Small intestine (tissue), 7 donors: Measurements from ENCODE around the gene TOR1AIP2. TPM values are rescaled to one million over a fixed set of nuclear protein-coding genes. Genes with fewer than 3 reads are reported as not detected.

Experiments used
- DNase-seq, 2 donors: peaks; one replicate each; pipeline versions ENCODE4 v3.0.0 to v3.0.0-alpha.2; 2013
- FAIRE-seq: peaks from 2 replicates; lab custom pipeline; 2012; peaks lifted over from hg19 to GRCh38; lab: Jason Lieb, UNC
- H3K27ac ChIP-seq, 3 donors: one replicate each; pipeline ENCODE4 v1.5.1; 2013; ENCODE audit warnings: low read length in 2 of 3, mild to moderate bottlenecking in 2 of 3, control low read depth in 1 of 3, inconsistent platforms in 1 of 3, low read depth in 1 of 3, moderate library complexity in 1 of 3
- H3K27me3 ChIP-seq, 3 donors: one replicate each; pipeline ENCODE4 v1.6.1; 2013; ENCODE audit warnings: low read length in 3 of 3, inconsistent platforms in 1 of 3; ENCODE audit not compliant: control insufficient read depth in 3 of 3, insufficient read depth in 3 of 3
- H3K36me3 ChIP-seq, 3 donors: one replicate each; pipeline ENCODE4 v1.6.1; 2013; ENCODE audit warnings: low read length in 3 of 3, inconsistent platforms in 1 of 3, low read depth in 1 of 3, mild to moderate bottlenecking in 1 of 3, moderate library complexity in 1 of 3; ENCODE audit not compliant: control insufficient read depth in 3 of 3, insufficient read depth in 2 of 3
- H3K4me1 ChIP-seq, 3 donors: one replicate each; pipeline ENCODE4 v1.6.1; 2013; ENCODE audit warnings: low read length in 2 of 3, inconsistent platforms in 1 of 3, low read depth in 1 of 3, mild to moderate bottlenecking in 1 of 3, moderate library complexity in 1 of 3; ENCODE audit not compliant: control insufficient read depth in 3 of 3, insufficient read depth in 2 of 3
- H3K4me3 ChIP-seq, 3 donors: one replicate each; pipeline ENCODE4 v1.5.1; 2013; ENCODE audit warnings: low read length in 3 of 3, control low read depth in 1 of 3, inconsistent platforms in 1 of 3, low read depth in 1 of 3, mild to moderate bottlenecking in 1 of 3, moderate library complexity in 1 of 3
- H3K9me3 ChIP-seq, 2 donors: one replicate each; pipeline ENCODE4 v1.6.1; 2013; ENCODE audit warnings: low read depth in 1 of 2, low read length in 1 of 2; ENCODE audit not compliant: control insufficient read depth in 2 of 2, insufficient read depth in 1 of 2
- WGBS, 3 donors: extraction: QIAGEN DNeasy Blood & Tissue Kit; methylation state at CpG; one replicate each; pipeline ENCODE4 v1.1.7; 2013; 5-methylcytosine and 5-hydroxymethylcytosine counted together
- polyA plus RNA-seq, 4 donors: library from polyadenylated mRNA; stranded (reverse) in 3 of 4; unstranded in 1 of 4; fragments of 200-250 nt in 3 of 4; fragments of 120-200 nt in 1 of 4; gene quantifications; one replicate each; pipeline versions ENCODE4 v1.2.1 to v1.2.3, GENCODE V29; 2013
- donor health status: healthy with polysubstance abuse.
- donor health status: control.
- donor health status: control.
- donor health status: Bipolar disorder and iron deficiency.
- donor health status: healthy.

TOR1AIP2 gene
- polyA plus RNA-seq, 4 donors, result 13.3 to 73.5 (median 20.9) TPM

- no peak for DNase-seq
- Histone ChIP-seq H3K27me3 (no peaks in the 10 kb centered on the region), H3K27ac (no peak overlapping the region), H3K4me3 (no peak overlapping the region), H3K36me3 (no peaks in the 10 kb centered on the region), H3K9me3 (no peaks in the 10 kb centered on the region), H3K4me1 (peaks cover 0 to 31% (median 2%) of the 10 kb centered on the region in 3 donors)
- 72 to 81% (median 74%) methylated on average over 36 to 37 of the region's 37 CpGs for WGBS, 3 donors
- no peak for FAIRE-seq
These were observed 64.9 kb downstream of the TOR1AIP2 start for GRCh38 chr1:179812501-179813292.

- WGBS, 3 donors, result 86 to 89% (median 89%) methylated on average over 7 of the region's 7 CpGs
- H3K36me3 ChIP-seq, result no peaks in the 10 kb centered on the region
- peaks cover 0 to 30% (median 2%) of the 10 kb centered on the region in 3 donors for H3K4me1 ChIP-seq
- DNase-seq (no peak), FAIRE-seq (no peak)
- no peak overlapping the region for H3K4me3 ChIP-seq
- no peaks in the 10 kb centered on the region for H3K27me3 ChIP-seq
- H3K27ac ChIP-seq, result no peak overlapping the region
- H3K9me3 ChIP-seq, result no peaks in the 10 kb centered on the region
These were observed 67.3 kb downstream of the TOR1AIP2 start for GRCh38 chr1:179810367-179810715.

DNA sequence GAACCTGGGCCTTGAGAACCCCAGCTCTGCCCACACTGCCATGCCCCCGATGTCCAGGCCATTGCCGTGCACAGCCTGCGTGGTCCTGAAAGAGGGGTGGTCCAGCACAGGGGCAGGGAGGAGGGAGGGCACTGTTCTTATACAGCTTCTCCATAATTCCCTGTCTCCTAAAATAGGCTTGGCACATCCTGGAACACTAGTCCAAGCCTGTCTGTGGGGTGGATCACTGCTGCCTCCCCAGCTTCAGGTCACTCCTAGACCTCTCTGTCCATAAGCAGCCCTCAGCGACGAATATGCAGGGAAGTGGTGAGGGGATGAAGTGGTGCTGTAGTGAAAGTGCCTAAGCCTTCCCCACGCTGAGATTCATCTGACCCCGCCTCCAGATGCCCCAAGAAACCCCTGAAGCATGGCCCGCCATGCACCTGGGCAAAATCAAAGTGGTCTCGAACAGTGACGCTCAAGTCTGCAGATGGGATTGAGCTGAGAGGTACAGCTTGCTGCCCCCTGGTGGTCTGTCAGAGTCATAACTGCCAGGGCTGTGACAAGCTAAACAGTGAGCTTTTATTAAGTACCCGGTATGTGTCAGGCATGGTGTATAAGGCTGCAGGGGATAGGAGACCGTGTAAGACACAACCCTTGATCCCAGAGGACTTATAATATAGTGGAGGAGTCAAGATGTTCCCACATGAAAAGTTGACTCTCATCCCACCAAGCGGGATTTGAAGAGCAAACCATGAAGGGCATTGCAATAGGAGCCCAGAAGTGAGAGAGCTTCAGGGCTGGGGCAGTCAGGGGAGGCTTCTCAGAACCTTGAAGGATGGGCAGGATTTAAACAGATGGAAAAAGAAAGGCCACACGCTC lies 67.9 kb downstream of the TOR1AIP2 start:
- Histone ChIP-seq H3K4me1 (peaks cover 0 to 27% (median 0%) of the 10 kb centered on the region in 3 donors), H3K9me3 (no peaks in the 10 kb centered on the region), H3K36me3 (no peaks in the 10 kb centered on the region), H3K4me3 (no peak overlapping the region), H3K27ac (no peak overlapping the region), H3K27me3 (no peaks in the 10 kb centered on the region)
- DNase-seq, result peak; percentile 68 to 81
- WGBS, 3 donors, result 42 to 45% (median 43%) methylated on average over 14 of the region's 14 CpGs
- no peak for FAIRE-seq

- no peaks in the 10 kb centered on the region for H3K36me3 ChIP-seq
- WGBS, 3 donors, result 83 to 92% (median 84%) methylated on average over 1 of the region's 1 CpG
These were observed 69.1 kb downstream of the TOR1AIP2 start for GRCh38 chr1:179808503-179808902.

DNA sequence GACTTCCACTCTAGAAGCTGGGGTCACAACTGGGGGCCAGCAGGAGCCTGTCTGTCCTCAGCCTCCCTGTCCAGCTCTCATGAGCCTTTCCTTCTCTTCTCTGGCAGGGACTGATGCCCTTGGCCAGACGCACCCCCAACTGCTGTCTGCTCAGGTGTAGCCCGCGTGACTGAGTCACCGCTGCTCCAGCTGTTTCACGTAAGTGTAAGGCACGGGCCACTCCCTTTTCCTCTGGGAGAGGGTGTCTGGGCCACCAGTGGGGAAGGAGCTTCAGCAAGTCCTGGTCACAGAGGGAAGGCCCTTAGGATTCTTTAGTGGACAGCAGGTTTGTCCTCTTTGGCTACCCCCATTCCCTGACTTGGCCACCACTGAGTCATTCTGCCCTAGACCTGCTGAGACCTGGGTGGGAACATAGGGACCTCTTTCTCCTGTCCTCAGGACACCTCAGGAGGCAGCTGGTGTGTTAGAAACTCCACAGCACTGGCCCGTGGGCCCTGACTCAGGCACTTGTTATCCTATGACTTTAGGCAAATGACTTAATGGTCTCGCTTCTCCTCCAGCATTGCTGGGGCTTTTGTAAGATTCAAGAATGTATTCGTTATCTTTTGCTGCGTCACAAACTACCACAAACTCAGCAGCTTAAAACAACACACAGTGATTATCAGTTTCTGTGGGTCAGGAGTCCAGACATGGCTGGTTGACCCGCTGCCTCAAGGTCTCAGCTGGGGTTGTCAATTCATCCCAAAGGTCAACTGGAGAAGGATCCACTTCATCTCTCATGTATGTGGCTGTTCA lies 69.7 kb downstream of the TOR1AIP2 start:
- WGBS, 3 donors, result 50 to 77% (median 58%) methylated on average over 11 of the region's 11 CpGs
- H3K4me1 ChIP-seq, result peaks cover 0 to 24% (median 0%) of the 10 kb centered on the region in 3 donors
- peak; percentile 47 to 73 for DNase-seq
- H3K9me3 ChIP-seq, result no peaks in the 10 kb centered on the region
- H3K27ac ChIP-seq, result peak overlapping the region in 1 of 3 donors; percentile 66
- no peaks in the 10 kb centered on the region for H3K27me3 ChIP-seq
- no peaks in the 10 kb centered on the region for H3K36me3 ChIP-seq
- H3K4me3 ChIP-seq, result no peak overlapping the region
- FAIRE-seq, result no peak

More at GRCh38 chr1:179808503-179808902, 69.1 kb downstream of the TOR1AIP2 start:
- peaks cover 0 to 24% (median 0%) of the 10 kb centered on the region in 3 donors for H3K4me1 ChIP-seq
- H3K27me3 ChIP-seq, result no peaks in the 10 kb centered on the region
- no peak overlapping the region for H3K4me3 ChIP-seq
- DNase-seq (no peak), FAIRE-seq (no peak)
- no peaks in the 10 kb centered on the region for H3K9me3 ChIP-seq
- H3K27ac ChIP-seq, result peak overlapping the region in 1 of 3 donors; percentile 66

GRCh38 chr1:179807291-179807690 lies 70.3 kb downstream of the TOR1AIP2 start:
- FAIRE-seq, result no peak

DNA sequence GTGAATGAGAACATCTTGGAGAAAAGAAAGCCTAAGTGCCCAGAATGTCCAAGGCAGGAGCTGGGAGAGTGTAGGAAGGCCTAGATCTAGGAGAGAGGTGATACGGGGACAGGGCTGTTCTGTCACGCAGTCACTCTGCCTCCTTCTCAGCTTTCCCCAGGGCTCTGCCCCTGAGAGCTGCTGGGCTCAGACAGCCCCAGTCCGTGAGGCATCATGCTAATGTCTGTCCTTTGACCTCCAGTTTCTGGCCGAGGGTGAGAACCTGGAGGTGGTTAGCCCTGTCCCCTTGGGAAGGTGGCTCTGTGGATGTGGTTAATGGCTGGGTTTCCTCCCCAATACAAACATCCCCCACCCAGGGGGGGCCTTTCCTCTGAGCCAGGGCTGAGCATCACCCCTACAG lies 71.3 kb downstream of the TOR1AIP2 start:
- H3K27me3 ChIP-seq, result no peaks in the 10 kb centered on the region
- no peak overlapping the region for H3K27ac ChIP-seq
- peaks cover 0 to 24% (median 0%) of the 10 kb centered on the region in 3 donors for H3K4me1 ChIP-seq
- FAIRE-seq (no peak), DNase-seq (no peak)
- H3K4me3 ChIP-seq, result no peak overlapping the region
- WGBS, 3 donors, result 67 to 84% (median 67%) methylated on average over 4 of the region's 4 CpGs
- no peaks in the 10 kb centered on the region for H3K36me3 ChIP-seq
- H3K9me3 ChIP-seq, result no peaks in the 10 kb centered on the region

More at GRCh38 chr1:179807291-179807690, 70.3 kb downstream of the TOR1AIP2 start:
- Histone ChIP-seq H3K36me3 (no peaks in the 10 kb centered on the region), H3K4me3 (no peak overlapping the region), H3K9me3 (no peaks in the 10 kb centered on the region), H3K27me3 (no peaks in the 10 kb centered on the region), H3K4me1 (peaks cover 0 to 24% (median 0%) of the 10 kb centered on the region in 3 donors), H3K27ac (peak overlapping the region in 1 of 3 donors; percentile 66)
- WGBS, 3 donors, result 88 to 95% (median 93%) methylated on average over 9 of the region's 9 CpGs
- DNase-seq, result no peak
